ENCODE measurements around the gene COX7A1.

GRCh38 chr19:36116344-36116637 lies 36.0 kb downstream of the COX7A1 start:
- TF ChIP-seq CTCF (IDR thresholded peaks at IDR 0.05) = no peak
- TF ChIP-seq POLR2A (IDR thresholded peaks at IDR 0.05) = no peak

Data from heart left ventricle (tissue), 13 donors.